WTC11 (cell line): ENCODE measurements around the gene LCLAT1.

Source experiments
- AFF4 ChIP-seq: sonication (generic); formaldehyde crosslinking; IDR thresholded peaks from 2 replicates; pipeline ENCODE4 v1.8.1; 2023; ENCODE audit warnings: mild to moderate bottlenecking, missing genetic modification reagents, borderline replicate concordance
- CREB1 ChIP-seq: sonication (generic); formaldehyde crosslinking; IDR thresholded peaks from 2 replicates; pipeline ENCODE4 v1.8.0; 2023; ENCODE audit warnings: mild to moderate bottlenecking, missing genetic modification reagents
- CTCF ChIP-seq: fragments of 200-600 bp; IDR thresholded peaks from 2 replicates; pipeline ENCODE4 v1.8.0; 2022; ENCODE audit warnings: antibody characterized with exemption
- ELF4 ChIP-seq: sonication (generic); formaldehyde crosslinking; IDR thresholded peaks from 2 replicates; pipeline ENCODE4 v1.8.1; 2022; ENCODE audit warnings: low read depth, mild to moderate bottlenecking, moderate library complexity, missing genetic modification reagents
- ETV6 ChIP-seq: sonication (generic); formaldehyde crosslinking; IDR thresholded peaks from 2 replicates; pipeline ENCODE4 v1.8.1; 2022; ENCODE audit warnings: mild to moderate bottlenecking, missing genetic modification reagents
- FOXP4 ChIP-seq: sonication (generic); formaldehyde crosslinking; IDR thresholded peaks from 2 replicates; pipeline ENCODE4 v1.8.0; 2022; ENCODE audit warnings: mild to moderate bottlenecking, missing genetic modification reagents
- IRF1 ChIP-seq: sonication (generic); formaldehyde crosslinking; IDR thresholded peaks from 2 replicates; pipeline ENCODE4 v1.8.0; 2023; ENCODE audit warnings: missing genetic modification reagents
- NR2C2 ChIP-seq: sonication (generic); formaldehyde crosslinking; IDR thresholded peaks from 2 replicates; pipeline ENCODE4 v1.8.0; 2022; ENCODE audit warnings: mild to moderate bottlenecking, missing genetic modification reagents
- NR3C1 ChIP-seq: sonication (generic); formaldehyde crosslinking; conservative IDR thresholded peaks from 2 replicates; pipeline ENCODE4 v1.8.1; 2023; ENCODE audit warnings: low read depth, mild to moderate bottlenecking, missing genetic modification reagents
- USF1 ChIP-seq: sonication (generic); formaldehyde crosslinking; IDR thresholded peaks from 2 replicates; pipeline ENCODE4 v1.8.0; 2022; ENCODE audit warnings: mild to moderate bottlenecking, missing genetic modification reagents
- USF2 ChIP-seq: sonication (generic); formaldehyde crosslinking; IDR thresholded peaks from 2 replicates; pipeline ENCODE4 v1.8.1; 2023; ENCODE audit warnings: mild to moderate bottlenecking, missing genetic modification reagents, moderate library complexity
- ZBTB43 ChIP-seq: sonication (generic); formaldehyde crosslinking; IDR thresholded peaks from 2 replicates; pipeline ENCODE4 v1.8.1; 2023; ENCODE audit warnings: mild to moderate bottlenecking, missing genetic modification reagents
- ZNF232 ChIP-seq: sonication (generic); formaldehyde crosslinking; IDR thresholded peaks from 2 replicates; pipeline ENCODE4 v1.8.0; 2022; ENCODE audit warnings: mild to moderate bottlenecking, missing genetic modification reagents
- ZNF512 ChIP-seq: sonication (generic); formaldehyde crosslinking; IDR thresholded peaks from 2 replicates; pipeline ENCODE4 v1.8.1; 2022; ENCODE audit warnings: missing genetic modification reagents, borderline replicate concordance

- TF ChIP-seq USF2 (CRISPR knock-in tag) (no peak), CREB1 (no peak), CTCF (no peak), ELF4 (no peak), NR3C1 (no peak), ETV6 (CRISPR knock-in tag) (no peak), NR2C2 (CRISPR knock-in tag) (no peak), ZBTB43 (CRISPR knock-in tag) (no peak), AFF4 (CRISPR knock-in tag) (no peak), USF1 (CRISPR knock-in tag) (no peak), ZNF512 (CRISPR knock-in tag) (no peak), FOXP4 (CRISPR knock-in tag) (no peak), IRF1 (CRISPR knock-in tag) (no peak), ZNF232 (CRISPR knock-in tag) (no peak)
Measured at GRCh38 chr2:30692829-30693275, 245.8 kb downstream of the LCLAT1 start.
